Left ventricle myocardium inferior (tissue), 1 donor: Measurements from ENCODE around the gene TMEM179. TPM values are rescaled to one million over a fixed set of nuclear protein-coding genes. Genes with fewer than 3 reads are reported as not detected.

Experiments
- DNase-seq: peaks from one replicate; pipeline ENCODE4 v3.0.0-alpha.2; 2020
- H3K27ac ChIP-seq: fragments of 200-600 bp; replicated peaks from 2 replicates; pipeline ENCODE4 v1.8.0; 2021
- H3K27me3 ChIP-seq: fragments of 200-600 bp; 2 replicates; pipeline ENCODE4 v1.8.0; 2021; ENCODE audit warnings: low read depth
- H3K36me3 ChIP-seq: fragments of 200-600 bp; 2 replicates; pipeline ENCODE4 v1.8.0; 2021
- H3K4me1 ChIP-seq: fragments of 200-600 bp; 2 replicates; pipeline ENCODE4 v1.8.0; 2021
- H3K4me3 ChIP-seq: fragments of 200-600 bp; 2 replicates; pipeline ENCODE4 v1.8.0; 2021; ENCODE audit warnings: mild to moderate bottlenecking, moderate library complexity
- H3K9me3 ChIP-seq: fragments of 200-600 bp; replicated peaks from 2 replicates; pipeline ENCODE4 v1.8.0; 2021
- CTCF ChIP-seq: fragments of 200-600 bp; IDR thresholded peaks from 2 replicates; pipeline ENCODE4 v1.8.0; 2021; ENCODE audit warnings: antibody characterized with exemption, mild to moderate bottlenecking, borderline replicate concordance
- intact Hi-C: fragments of 100-400 bp; cut with micrococcal nuclease; formaldehyde crosslinking; loops from one replicate; pipeline ENCODE4 v1.11.0; 2022
- total RNA-seq: library from RNA; stranded (reverse); fragmentation: NEBNext Ultra II Directional; extraction: Animal tissue kit (Norgen Biotek cat#: 25700); gene quantifications from one replicate; pipeline ENCODE4 v1.2.1, GENCODE V29; 2021
- donor health status: DM: no; HTN: yes; CAD: no; lungs with severe emphysema.

TMEM179 gene
- total RNA-seq, 1 donor from 2014 or later, result 0.49 TPM

- Histone ChIP-seq H3K4me1 (peaks cover 14% of the 10 kb centered on the region), H3K27me3 (peaks cover 96% of the 10 kb centered on the region)
Measured at GRCh38 chr14:104600141-104600643, 4.4 kb downstream of the TMEM179 start.

GRCh38 chr14:104599446-104599845 lies 5.1 kb downstream of the TMEM179 start:
- no peaks in the 10 kb centered on the region for H3K9me3 ChIP-seq
- intact Hi-C loops, result no loop called here
- no peak for DNase-seq

More at GRCh38 chr14:104600141-104600643, 4.4 kb downstream of the TMEM179 start:
- Histone ChIP-seq H3K4me3 (no peak overlapping the region), H3K27ac (no peak overlapping the region), H3K36me3 (no peaks in the 10 kb centered on the region), H3K9me3 (no peaks in the 10 kb centered on the region)
- no peak for TF ChIP-seq CTCF
- DNase-seq, result no peak
- intact Hi-C loops, result no loop called here

DNA sequence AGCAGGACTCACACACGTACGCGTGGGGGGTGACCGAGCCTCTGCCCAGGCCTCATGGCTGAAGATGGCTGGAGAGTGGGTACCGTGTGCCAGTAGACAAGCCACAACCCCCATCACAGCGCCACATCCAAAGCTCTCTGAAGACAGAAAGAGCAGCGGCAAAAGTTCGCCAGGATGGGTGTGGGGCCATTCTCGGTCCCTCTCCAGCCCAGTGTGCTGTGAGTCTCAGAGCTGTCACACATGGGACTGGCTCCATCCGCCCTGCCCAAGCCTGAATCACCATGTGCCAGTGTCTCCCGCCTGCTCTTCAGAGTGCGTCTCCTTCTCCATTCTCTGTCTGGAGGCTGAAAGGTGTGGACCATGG lies 5.7 kb downstream of the TMEM179 start:
- intact Hi-C loops, result no loop called here
- peaks cover 83% of the 10 kb centered on the region for H3K27me3 ChIP-seq
- no peak for DNase-seq
- no peaks in the 10 kb centered on the region for H3K36me3 ChIP-seq
- H3K4me3 ChIP-seq, result no peak overlapping the region
- H3K27ac ChIP-seq, result no peak overlapping the region
- H3K9me3 ChIP-seq, result no peaks in the 10 kb centered on the region
- H3K4me1 ChIP-seq, result peaks cover 14% of the 10 kb centered on the region
- TF ChIP-seq CTCF, result no peak

More at GRCh38 chr14:104599446-104599845, 5.1 kb downstream of the TMEM179 start:
- H3K27me3 ChIP-seq, result peaks cover 89% of the 10 kb centered on the region
- H3K4me3 ChIP-seq, result no peak overlapping the region
- TF ChIP-seq CTCF, result no peak
- no peaks in the 10 kb centered on the region for H3K36me3 ChIP-seq
- no peak overlapping the region for H3K27ac ChIP-seq
- peaks cover 14% of the 10 kb centered on the region for H3K4me1 ChIP-seq

DNA sequence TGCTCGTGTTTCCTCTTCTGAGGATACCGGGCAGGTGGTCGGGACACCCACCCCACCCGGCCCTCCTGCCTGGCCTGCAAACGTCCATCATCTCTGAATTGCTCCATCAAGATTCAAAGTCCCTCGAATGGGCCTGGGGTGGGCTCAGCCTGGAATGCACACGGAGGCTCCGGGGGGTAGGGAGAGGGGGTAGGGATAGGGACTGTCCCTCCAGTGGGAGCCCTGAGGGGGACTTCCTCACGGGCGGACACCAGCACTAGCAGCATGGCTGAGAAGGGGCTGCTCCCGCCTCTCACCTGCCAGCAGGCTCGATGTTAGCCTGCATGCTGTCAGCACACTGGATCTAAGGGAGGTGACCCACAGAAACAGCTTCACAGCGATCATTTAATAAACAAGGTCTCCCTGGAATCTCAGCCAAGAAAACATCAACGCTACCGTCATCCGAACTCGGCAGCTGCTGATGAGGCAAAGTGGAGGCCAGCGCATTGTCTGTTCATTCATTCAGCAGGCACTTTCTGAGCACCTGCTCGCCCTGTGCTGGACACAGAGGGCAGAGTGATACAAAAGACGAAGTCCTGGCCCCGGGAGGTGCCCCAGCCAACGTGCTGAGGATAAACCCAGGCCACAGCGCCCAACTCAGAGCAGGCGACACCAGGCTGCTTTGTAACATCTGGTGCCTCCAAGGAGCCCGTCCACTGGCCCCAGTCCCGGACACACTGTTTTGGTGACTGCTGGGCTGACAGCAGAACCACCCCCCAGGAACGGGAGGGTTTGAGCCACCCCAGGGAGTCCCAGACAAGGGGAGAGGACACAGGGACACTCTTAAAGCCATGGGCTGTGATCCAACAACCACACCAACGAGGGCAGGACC lies 6.3 kb downstream of the TMEM179 start:
- H3K9me3 ChIP-seq, result no peaks in the 10 kb centered on the region
- peak; percentile 4 for DNase-seq
- peaks cover 82% of the 10 kb centered on the region for H3K27me3 ChIP-seq
- no peaks in the 10 kb centered on the region for H3K36me3 ChIP-seq
- no peak overlapping the region for H3K4me3 ChIP-seq
- no peak overlapping the region for H3K27ac ChIP-seq
- intact Hi-C loops, result no loop called here
- H3K4me1 ChIP-seq, result peaks cover 20% of the 10 kb centered on the region
- TF ChIP-seq CTCF, result no peak

DNA sequence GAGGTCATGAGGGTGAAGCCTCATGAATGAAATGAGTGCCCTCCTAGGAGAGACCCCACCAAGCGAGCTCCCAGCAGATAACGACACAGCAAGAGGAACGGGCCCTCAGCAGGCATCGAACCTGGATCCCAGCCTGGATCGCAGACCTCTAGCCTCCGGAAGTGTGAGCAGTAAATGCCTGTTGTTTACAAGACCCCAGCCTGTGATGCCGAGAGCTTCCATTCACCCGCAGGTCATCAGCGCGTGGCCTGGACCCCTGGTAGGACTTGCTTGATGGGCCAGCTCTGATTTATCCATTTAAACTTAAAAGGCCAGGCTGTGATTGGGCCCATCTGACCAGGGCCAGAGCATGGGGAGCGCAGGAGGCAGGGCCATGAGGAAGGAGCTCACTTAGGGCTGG lies 7.0 kb downstream of the TMEM179 start:
- peak; percentile 10 for DNase-seq
- intact Hi-C loops, result no loop called here

More for the DNA sequence above, 7.0 kb downstream of the TMEM179 start:
- Histone ChIP-seq H3K9me3 (no peaks in the 10 kb centered on the region), H3K4me3 (no peak overlapping the region), H3K27me3 (peaks cover 81% of the 10 kb centered on the region), H3K27ac (no peak overlapping the region), H3K4me1 (peaks cover 26% of the 10 kb centered on the region), H3K36me3 (no peaks in the 10 kb centered on the region)
- no peak for TF ChIP-seq CTCF
